ENCODE measurements around the gene SLC39A11.

Gene SLC39A11

DNA sequence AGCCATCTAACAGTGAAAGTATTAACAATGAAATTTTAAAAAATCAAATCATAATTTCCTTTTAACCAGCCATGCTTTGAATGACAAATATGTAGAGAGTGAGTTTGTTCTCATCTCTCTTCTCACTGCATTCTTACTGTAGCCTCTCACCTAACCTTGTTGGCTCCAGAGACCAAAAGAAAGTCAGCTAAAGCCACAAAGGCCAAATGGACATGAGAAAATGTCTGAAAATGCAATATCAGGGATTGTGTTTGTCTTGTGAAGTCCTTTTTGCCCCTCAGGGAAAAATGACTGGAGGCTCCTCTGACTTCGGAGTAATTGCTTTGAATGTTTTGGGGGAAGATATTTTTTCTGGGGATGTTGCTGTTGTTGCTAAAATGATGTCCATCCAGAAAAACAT lies 166.3 kb downstream of the SLC39A11 start:
- no peaks in the 10 kb centered on the region for H3K36me3 Mint-ChIP-seq (ENCODE audit: low read depth)
- no peak for DNase-seq
- no peak overlapping the region for H3K27ac Mint-ChIP-seq
- peaks cover 3% of the 10 kb centered on the region for H3K9me3 Mint-ChIP-seq
- TF ChIP-seq, protein P1, sequence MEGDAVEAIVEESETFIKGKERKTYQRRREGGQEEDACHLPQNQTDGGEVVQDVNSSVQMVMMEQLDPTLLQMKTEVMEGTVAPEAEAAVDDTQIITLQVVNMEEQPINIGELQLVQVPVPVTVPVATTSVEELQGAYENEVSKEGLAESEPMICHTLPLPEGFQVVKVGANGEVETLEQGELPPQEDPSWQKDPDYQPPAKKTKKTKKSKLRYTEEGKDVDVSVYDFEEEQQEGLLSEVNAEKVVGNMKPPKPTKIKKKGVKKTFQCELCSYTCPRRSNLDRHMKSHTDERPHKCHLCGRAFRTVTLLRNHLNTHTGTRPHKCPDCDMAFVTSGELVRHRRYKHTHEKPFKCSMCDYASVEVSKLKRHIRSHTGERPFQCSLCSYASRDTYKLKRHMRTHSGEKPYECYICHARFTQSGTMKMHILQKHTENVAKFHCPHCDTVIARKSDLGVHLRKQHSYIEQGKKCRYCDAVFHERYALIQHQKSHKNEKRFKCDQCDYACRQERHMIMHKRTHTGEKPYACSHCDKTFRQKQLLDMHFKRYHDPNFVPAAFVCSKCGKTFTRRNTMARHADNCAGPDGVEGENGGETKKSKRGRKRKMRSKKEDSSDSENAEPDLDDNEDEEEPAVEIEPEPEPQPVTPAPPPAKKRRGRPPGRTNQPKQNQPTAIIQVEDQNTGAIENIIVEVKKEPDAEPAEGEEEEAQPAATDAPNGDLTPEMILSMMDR (IDR thresholded peaks at IDR 0.05): no peak
- peaks cover 5% of the 10 kb centered on the region for H3K27me3 Mint-ChIP-seq (ENCODE audit: low read depth, poor library complexity)
- H3K4me1 Mint-ChIP-seq: peaks cover 69% of the 10 kb centered on the region
- H3K4me3 Mint-ChIP-seq: no peak overlapping the region

- H3K4me1 Mint-ChIP-seq: peaks cover 60% of the 10 kb centered on the region
- H3K9me3 Mint-ChIP-seq: peaks cover 3% of the 10 kb centered on the region
- DNase-seq: no peak
- no peak overlapping the region for H3K27ac Mint-ChIP-seq
- H3K36me3 Mint-ChIP-seq (ENCODE audit: low read depth): no peaks in the 10 kb centered on the region
- H3K27me3 Mint-ChIP-seq (ENCODE audit: low read depth, poor library complexity): peaks cover 9% of the 10 kb centered on the region
- no peak overlapping the region for H3K4me3 Mint-ChIP-seq
- TF ChIP-seq, protein P1 (IDR thresholded peaks at IDR 0.05): no peak
These were observed 168.3 kb downstream of the SLC39A11 start for GRCh38 chr17:72924196-72924595.

- DNase-seq: no peak
- peaks cover 9% of the 10 kb centered on the region for H3K27me3 Mint-ChIP-seq (ENCODE audit: low read depth, poor library complexity)
- no peak overlapping the region for H3K4me3 Mint-ChIP-seq
- peak overlapping the region; percentile 55 for H3K27ac Mint-ChIP-seq
- peaks cover 8% of the 10 kb centered on the region for H3K9me3 Mint-ChIP-seq
- peaks cover 44% of the 10 kb centered on the region for H3K4me1 Mint-ChIP-seq
- H3K36me3 Mint-ChIP-seq (ENCODE audit: low read depth): peaks cover 4% of the 10 kb centered on the region
- TF ChIP-seq, protein P1 (IDR thresholded peaks at IDR 0.05): no peak
These were observed 170.3 kb downstream of the SLC39A11 start for GRCh38 chr17:72922219-72922618.

DNA sequence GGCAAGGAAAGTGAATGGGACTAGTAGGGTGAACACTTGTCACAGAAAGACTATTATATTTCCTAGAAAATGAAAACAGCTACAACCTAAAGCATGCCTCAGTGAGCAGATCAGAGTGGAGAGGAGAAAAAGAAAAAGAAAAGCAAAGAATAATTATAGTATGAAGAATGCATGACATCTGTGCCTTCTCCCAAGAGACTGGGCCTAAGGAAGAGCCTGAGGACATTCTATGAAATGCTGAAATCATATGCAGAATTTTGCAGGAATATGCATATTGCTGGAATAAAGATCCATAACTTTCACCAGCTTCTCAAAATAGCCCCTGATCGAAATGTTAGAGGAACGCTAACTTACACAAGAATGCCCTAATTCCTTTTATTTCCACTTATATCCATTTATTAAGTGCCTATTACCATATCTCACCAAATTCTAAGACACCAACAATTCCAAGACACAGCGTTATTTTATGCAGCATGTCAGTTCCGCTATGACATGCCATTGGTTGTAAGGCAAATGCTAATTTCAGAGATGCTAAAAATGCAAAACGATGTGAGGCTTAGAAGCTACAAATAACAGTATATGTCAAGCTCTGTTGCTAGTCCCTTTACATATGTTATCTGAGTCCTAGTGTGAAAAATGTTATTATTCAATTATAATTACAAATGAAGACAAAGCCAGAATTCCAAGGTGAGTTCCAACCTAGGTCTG lies 171.0 kb downstream of the SLC39A11 start:
- TF ChIP-seq, protein P1 (IDR thresholded peaks at IDR 0.05): no peak
- DNase-seq: no peak
- Mint-ChIP-seq H3K9me3 (peaks cover 15% of the 10 kb centered on the region), H3K27me3 (ENCODE audit: low read depth, poor library complexity) (peaks cover 14% of the 10 kb centered on the region), H3K27ac (peak overlapping the region; percentile 55), H3K4me3 (peak overlapping the region; percentile 5), H3K4me1 (peaks cover 42% of the 10 kb centered on the region), H3K36me3 (ENCODE audit: low read depth) (peaks cover 10% of the 10 kb centered on the region)

- peaks cover 15% of the 10 kb centered on the region for H3K9me3 Mint-ChIP-seq
- no peak overlapping the region for H3K4me3 Mint-ChIP-seq
- DNase-seq: no peak
- peaks cover 47% of the 10 kb centered on the region for H3K4me1 Mint-ChIP-seq
- peaks cover 10% of the 10 kb centered on the region for H3K36me3 Mint-ChIP-seq (ENCODE audit: low read depth)
- peaks cover 12% of the 10 kb centered on the region for H3K27me3 Mint-ChIP-seq (ENCODE audit: low read depth, poor library complexity)
- TF ChIP-seq, protein P1 (IDR thresholded peaks at IDR 0.05): no peak
- no peak overlapping the region for H3K27ac Mint-ChIP-seq
These were observed 172.0 kb downstream of the SLC39A11 start for GRCh38 chr17:72920513-72920912.

- H3K4me3 Mint-ChIP-seq: no peak overlapping the region
- no peak for DNase-seq
- H3K36me3 Mint-ChIP-seq (ENCODE audit: low read depth): peaks cover 10% of the 10 kb centered on the region
- H3K9me3 Mint-ChIP-seq: peaks cover 13% of the 10 kb centered on the region
- peaks cover 15% of the 10 kb centered on the region for H3K27me3 Mint-ChIP-seq (ENCODE audit: low read depth, poor library complexity)
- H3K4me1 Mint-ChIP-seq: peaks cover 22% of the 10 kb centered on the region
- TF ChIP-seq, protein P1 (IDR thresholded peaks at IDR 0.05): no peak
- no peak overlapping the region for H3K27ac Mint-ChIP-seq
These were observed 175.5 kb downstream of the SLC39A11 start for GRCh38 chr17:72916991-72917390.
